HCT116 (cell line): Measurements from ENCODE around the gene HLA-DPA1.

ENCODE experiments used
- EGR1 ChIP-seq: IDR thresholded peaks from 2 replicates; pipeline ENCODE4 v1.6.1; 2012; ENCODE audit warnings: low read depth
- ELF1 ChIP-seq: IDR thresholded peaks from 2 replicates; pipeline ENCODE4 v1.6.1; 2012; ENCODE audit warnings: low read depth, borderline replicate concordance
- EZH2 ChIP-seq: fragments of 200-600 bp; sonication (generic); IDR thresholded peaks from 2 replicates; pipeline ENCODE4 v1.6.1; 2017; ENCODE audit warnings: antibody characterized with exemption, mixed run types
- POLR2A ChIP-seq: IDR thresholded peaks from 2 replicates; pipeline ENCODE4 v1.7.0; 2011; ENCODE audit warnings: borderline replicate concordance; ENCODE audit not compliant: insufficient read depth, insufficient read length; ENCODE audit errors: extremely low read depth
- POLR2AphosphoS5 ChIP-seq: IDR thresholded peaks from 2 replicates; pipeline ENCODE4 v1.6.1; 2011; ENCODE audit warnings: mild to moderate bottlenecking, low read depth, low read length, moderate library complexity
- ZNF274 ChIP-seq: fragments of 200-500 bp; sonication (Bioruptor generic); IDR thresholded peaks from 2 replicates; pipeline ENCODE4 v1.6.1; 2014; ENCODE audit warnings: mild to moderate bottlenecking, low read depth, low read length, inconsistent platforms
- TF ChIP-seq, protein P1 (sequence below), 3 experiments: fragments of 200-600 bp in 1 of 3; sonication (generic) in 1 of 3; IDR thresholded peaks in 2 of 3; conservative IDR thresholded peaks in 1 of 3; 2 replicates each; pipeline ENCODE4 v1.5.1; 2012 to 2017; ENCODE audit warnings: low read depth in 2 of 3, low read length in 2 of 3, antibody characterized with exemption in 1 of 3, borderline replicate concordance in 1 of 3, control low read depth in 1 of 3, mild to moderate bottlenecking in 1 of 3, mixed read lengths in 1 of 3, mixed run types in 1 of 3, moderate library complexity in 1 of 3; ENCODE audit not compliant: insufficient read depth in 1 of 3
- TF ChIP-seq, protein P2 (sequence below): IDR thresholded peaks from 2 replicates; pipeline ENCODE4 v1.6.1; 2011; ENCODE audit warnings: mild to moderate bottlenecking, low read length, moderate library complexity; ENCODE audit not compliant: insufficient replicate concordance; ENCODE audit errors: extremely low read depth
- TF ChIP-seq, protein P3 (sequence below): IDR thresholded peaks from 2 replicates; pipeline ENCODE4 v1.6.1; 2012; ENCODE audit warnings: low read depth

DNA sequence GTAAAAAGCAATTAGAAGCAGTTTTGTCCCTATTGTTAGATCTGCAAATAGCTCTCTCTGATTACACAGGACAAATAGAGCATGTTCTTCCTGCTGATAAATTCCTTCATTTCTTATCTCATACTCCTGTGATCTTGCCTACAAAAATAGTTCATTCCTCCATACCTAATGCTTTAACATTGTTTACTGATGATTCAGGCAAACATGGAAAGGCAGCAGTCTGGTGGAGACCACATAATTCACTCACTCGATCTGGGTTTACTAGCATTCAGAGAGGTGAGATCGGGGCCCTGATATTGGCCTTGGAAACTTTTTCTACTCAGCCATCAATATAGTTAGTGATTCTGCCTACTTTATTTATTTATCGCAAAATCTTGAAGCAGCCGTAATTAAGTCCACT lies 20.2 kb downstream of the HLA-DPA1 start:
- TF ChIP-seq, protein P1, sequence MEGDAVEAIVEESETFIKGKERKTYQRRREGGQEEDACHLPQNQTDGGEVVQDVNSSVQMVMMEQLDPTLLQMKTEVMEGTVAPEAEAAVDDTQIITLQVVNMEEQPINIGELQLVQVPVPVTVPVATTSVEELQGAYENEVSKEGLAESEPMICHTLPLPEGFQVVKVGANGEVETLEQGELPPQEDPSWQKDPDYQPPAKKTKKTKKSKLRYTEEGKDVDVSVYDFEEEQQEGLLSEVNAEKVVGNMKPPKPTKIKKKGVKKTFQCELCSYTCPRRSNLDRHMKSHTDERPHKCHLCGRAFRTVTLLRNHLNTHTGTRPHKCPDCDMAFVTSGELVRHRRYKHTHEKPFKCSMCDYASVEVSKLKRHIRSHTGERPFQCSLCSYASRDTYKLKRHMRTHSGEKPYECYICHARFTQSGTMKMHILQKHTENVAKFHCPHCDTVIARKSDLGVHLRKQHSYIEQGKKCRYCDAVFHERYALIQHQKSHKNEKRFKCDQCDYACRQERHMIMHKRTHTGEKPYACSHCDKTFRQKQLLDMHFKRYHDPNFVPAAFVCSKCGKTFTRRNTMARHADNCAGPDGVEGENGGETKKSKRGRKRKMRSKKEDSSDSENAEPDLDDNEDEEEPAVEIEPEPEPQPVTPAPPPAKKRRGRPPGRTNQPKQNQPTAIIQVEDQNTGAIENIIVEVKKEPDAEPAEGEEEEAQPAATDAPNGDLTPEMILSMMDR (IDR thresholded peaks at IDR 0.05 in 2 of 3, conservative IDR thresholded peaks at IDR 0.05 in 1 of 3; ENCODE audit: borderline replicate concordance in 1 of 3, insufficient read depth in 1 of 3, low read depth in 2 of 3, low read length in 2 of 3): no peak
- no peak for TF ChIP-seq ELF1
- no peak for TF ChIP-seq EZH2
- no peak for TF ChIP-seq ZNF274
- no peak for TF ChIP-seq POLR2AphosphoS5
- no peak for TF ChIP-seq EGR1
- TF ChIP-seq, protein P2, sequence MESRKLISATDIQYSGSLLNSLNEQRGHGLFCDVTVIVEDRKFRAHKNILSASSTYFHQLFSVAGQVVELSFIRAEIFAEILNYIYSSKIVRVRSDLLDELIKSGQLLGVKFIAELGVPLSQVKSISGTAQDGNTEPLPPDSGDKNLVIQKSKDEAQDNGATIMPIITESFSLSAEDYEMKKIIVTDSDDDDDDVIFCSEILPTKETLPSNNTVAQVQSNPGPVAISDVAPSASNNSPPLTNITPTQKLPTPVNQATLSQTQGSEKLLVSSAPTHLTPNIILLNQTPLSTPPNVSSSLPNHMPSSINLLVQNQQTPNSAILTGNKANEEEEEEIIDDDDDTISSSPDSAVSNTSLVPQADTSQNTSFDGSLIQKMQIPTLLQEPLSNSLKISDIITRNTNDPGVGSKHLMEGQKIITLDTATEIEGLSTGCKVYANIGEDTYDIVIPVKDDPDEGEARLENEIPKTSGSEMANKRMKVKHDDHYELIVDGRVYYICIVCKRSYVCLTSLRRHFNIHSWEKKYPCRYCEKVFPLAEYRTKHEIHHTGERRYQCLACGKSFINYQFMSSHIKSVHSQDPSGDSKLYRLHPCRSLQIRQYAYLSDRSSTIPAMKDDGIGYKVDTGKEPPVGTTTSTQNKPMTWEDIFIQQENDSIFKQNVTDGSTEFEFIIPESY: no peak
- TF ChIP-seq, protein P3, sequence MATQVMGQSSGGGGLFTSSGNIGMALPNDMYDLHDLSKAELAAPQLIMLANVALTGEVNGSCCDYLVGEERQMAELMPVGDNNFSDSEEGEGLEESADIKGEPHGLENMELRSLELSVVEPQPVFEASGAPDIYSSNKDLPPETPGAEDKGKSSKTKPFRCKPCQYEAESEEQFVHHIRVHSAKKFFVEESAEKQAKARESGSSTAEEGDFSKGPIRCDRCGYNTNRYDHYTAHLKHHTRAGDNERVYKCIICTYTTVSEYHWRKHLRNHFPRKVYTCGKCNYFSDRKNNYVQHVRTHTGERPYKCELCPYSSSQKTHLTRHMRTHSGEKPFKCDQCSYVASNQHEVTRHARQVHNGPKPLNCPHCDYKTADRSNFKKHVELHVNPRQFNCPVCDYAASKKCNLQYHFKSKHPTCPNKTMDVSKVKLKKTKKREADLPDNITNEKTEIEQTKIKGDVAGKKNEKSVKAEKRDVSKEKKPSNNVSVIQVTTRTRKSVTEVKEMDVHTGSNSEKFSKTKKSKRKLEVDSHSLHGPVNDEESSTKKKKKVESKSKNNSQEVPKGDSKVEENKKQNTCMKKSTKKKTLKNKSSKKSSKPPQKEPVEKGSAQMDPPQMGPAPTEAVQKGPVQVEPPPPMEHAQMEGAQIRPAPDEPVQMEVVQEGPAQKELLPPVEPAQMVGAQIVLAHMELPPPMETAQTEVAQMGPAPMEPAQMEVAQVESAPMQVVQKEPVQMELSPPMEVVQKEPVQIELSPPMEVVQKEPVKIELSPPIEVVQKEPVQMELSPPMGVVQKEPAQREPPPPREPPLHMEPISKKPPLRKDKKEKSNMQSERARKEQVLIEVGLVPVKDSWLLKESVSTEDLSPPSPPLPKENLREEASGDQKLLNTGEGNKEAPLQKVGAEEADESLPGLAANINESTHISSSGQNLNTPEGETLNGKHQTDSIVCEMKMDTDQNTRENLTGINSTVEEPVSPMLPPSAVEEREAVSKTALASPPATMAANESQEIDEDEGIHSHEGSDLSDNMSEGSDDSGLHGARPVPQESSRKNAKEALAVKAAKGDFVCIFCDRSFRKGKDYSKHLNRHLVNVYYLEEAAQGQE: no peak
- TF ChIP-seq POLR2A: no peak
